Measurements from ENCODE around the gene TSPAN18.

The TSPAN18 gene

DNA sequence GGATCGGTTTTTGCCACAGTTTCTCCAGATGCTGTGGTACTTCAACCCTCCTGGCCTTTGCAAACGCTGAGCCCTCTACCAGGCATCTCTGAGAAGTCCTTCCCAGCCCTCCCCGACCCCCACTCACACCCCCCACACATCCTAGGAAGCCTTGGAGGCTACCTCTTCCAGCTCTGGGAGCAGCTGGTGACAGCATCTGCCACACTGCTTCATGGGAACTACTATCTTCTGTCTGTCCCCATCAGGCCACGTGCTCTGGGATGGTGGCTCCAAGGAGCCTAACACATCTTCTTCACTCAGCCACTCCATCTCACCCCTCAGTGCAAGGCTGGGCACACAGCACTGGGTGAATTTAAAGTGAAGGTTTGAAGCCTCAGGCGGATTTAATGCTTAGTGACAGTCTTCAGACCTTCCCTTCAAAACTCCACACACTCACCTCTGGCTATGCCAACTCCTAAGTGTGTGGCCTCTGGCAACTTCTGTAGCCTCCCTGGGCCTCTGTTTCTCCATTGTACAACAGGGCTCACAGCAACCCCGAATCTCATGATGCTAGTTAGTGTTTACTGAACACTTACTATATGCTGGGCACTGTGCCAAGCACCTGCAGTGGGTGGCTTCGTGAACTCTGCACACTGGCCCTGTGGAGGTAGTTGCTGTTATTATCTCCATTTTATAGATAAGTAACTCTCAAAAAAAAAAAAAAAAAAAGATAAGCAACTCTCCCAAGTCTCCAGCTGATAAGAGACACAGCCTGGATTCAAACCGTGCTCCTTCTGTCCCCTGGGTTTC lies 231.2 kb downstream of the TSPAN18 start:
- DNase-seq (ENCODE audit: low spot score) = no peak
- no peak overlapping the region for H3K4me3 Mint-ChIP-seq
- no peak overlapping the region for H3K27ac Mint-ChIP-seq
- H3K27me3 Mint-ChIP-seq (ENCODE audit: low read depth) = no peaks in the 10 kb centered on the region
- H3K4me1 Mint-ChIP-seq (ENCODE audit: low read depth) = peaks cover 9% of the 10 kb centered on the region
- no peaks in the 10 kb centered on the region for H3K9me3 Mint-ChIP-seq
- H3K36me3 Mint-ChIP-seq (ENCODE audit: low read depth) = no peaks in the 10 kb centered on the region

DNA sequence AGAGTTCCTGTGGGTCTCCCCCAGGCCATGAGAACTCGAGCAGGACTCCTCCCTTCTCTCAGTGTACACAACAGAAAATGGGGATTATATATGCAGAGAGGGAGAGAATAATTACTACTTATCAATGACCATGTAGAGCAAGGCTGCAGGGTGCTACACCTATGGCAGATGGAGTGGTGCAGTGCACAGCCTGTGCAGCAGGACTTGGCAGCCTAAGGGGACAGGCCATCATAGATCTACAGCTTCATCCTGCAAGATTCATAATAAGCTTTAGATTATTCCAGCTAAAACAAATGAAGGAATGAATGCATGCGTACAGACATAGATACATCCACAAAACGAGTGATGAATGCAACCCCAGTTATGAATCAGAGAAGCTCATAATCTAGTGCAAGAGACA lies 232.3 kb downstream of the TSPAN18 start:
- Mint-ChIP-seq H3K4me1 (ENCODE audit: low read depth) (peaks cover 9% of the 10 kb centered on the region), H3K27ac (no peak overlapping the region), H3K9me3 (no peaks in the 10 kb centered on the region), H3K27me3 (ENCODE audit: low read depth) (no peaks in the 10 kb centered on the region), H3K4me3 (no peak overlapping the region), H3K36me3 (ENCODE audit: low read depth) (no peaks in the 10 kb centered on the region)
- no peak for DNase-seq (ENCODE audit: low spot score)

DNA sequence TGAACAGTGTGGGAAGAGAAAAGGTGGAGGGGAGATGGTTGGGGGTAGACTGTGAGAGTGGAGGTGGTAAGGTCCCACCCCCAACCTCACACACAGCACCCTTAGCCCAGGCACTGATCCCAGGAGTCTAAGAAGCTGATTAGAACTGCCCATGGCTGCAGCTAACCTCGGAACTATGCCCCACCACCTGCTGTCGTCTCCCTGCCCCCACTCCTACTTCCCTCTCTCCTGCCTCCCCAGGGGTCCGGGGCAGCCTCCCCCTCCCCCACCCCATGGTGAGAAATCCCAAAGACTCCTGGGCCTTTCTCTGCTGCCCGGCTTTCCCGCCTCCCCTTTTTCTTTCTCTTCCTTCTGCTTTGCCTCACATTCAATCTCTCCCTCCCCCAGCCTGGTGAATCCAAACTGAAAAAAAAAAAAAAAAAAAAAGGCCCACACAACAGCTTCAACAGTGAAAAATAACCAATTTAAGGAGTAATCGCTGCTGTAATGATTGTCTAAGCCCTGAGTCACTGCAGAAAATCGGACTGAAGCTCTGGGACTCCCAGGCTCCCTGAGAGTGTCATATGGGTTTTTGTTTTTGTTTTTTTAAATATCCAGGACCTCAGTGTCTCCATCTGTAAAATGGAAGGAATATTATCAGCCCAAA lies 233.6 kb downstream of the TSPAN18 start:
- Mint-ChIP-seq H3K4me1 (ENCODE audit: low read depth) (peaks cover 3% of the 10 kb centered on the region), H3K27ac (no peak overlapping the region), H3K4me3 (no peak overlapping the region), H3K27me3 (ENCODE audit: low read depth) (no peaks in the 10 kb centered on the region), H3K36me3 (ENCODE audit: low read depth) (no peaks in the 10 kb centered on the region), H3K9me3 (no peaks in the 10 kb centered on the region)
- no peak for DNase-seq (ENCODE audit: low spot score)

DNA sequence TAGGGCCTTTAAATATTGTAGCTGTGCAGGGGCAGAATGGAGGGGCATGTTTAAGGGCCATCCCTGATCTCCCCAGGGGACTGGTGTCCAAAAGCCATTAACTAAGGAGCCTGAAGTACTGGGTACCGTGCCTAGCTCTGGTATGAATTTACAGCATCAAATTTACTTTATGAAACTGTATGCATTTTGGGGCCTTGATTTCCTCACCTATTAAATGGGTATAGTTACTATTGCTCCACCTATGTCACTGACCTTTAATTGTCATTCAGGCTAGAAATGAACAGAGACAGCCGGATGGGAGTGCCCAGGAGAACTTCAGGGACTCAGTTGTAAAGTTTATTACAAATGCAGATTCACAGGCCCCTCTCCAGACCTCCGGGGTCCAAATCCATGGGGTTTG lies 235.7 kb downstream of the TSPAN18 start:
- Mint-ChIP-seq H3K4me3 (no peak overlapping the region), H3K27ac (no peak overlapping the region), H3K9me3 (no peaks in the 10 kb centered on the region), H3K4me1 (ENCODE audit: low read depth) (no peaks in the 10 kb centered on the region), H3K36me3 (ENCODE audit: low read depth) (no peaks in the 10 kb centered on the region), H3K27me3 (ENCODE audit: low read depth) (no peaks in the 10 kb centered on the region)
- DNase-seq (ENCODE audit: low spot score) = no peak

DNA sequence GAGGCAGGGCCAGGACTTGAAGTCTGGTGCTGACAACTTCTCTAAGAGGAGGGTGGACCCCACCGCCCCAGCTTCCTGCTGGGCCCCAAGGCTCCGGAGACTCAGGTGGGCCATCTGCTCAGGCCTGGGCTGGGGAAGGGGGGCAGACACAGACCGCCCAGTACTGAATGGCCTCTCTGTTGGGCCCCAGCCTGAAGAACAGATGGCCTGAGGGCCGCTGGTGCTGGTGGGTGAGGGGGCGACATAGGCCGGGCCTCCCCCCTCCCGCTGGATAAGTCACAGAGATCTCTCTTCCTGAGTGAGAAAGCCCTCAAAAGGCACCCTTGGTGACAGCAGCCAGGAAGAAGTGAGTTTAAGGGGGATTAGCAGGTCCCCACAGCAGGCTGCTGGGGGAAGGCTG lies 236.4 kb downstream of the TSPAN18 start:
- DNase-seq (ENCODE audit: low spot score) = no peak
- no peaks in the 10 kb centered on the region for H3K27me3 Mint-ChIP-seq (ENCODE audit: low read depth)
- no peaks in the 10 kb centered on the region for H3K36me3 Mint-ChIP-seq (ENCODE audit: low read depth)
- no peaks in the 10 kb centered on the region for H3K4me1 Mint-ChIP-seq (ENCODE audit: low read depth)
- no peak overlapping the region for H3K27ac Mint-ChIP-seq
- H3K9me3 Mint-ChIP-seq = no peaks in the 10 kb centered on the region
- no peak overlapping the region for H3K4me3 Mint-ChIP-seq

DNA sequence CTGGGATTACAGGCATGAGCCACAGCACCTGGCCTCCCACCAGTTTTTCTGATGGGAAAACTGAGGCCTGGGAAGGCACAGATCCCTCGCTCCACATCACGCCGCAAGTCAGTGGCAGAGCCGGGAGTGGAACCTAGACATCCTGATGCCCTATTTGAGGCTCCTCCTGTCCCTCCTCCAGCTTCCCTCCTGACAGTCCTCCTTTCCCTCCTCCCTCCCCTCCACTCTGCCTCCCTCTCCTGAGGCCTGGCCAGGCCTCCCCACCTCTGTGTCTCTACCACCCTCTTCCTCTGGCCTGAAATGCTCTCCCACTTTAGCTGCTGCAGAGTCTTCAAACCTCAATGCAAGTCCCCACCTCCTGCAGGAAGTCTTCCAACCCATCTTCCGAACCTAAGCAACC lies 237.2 kb downstream of the TSPAN18 start:
- no peak for DNase-seq (ENCODE audit: low spot score)
- Mint-ChIP-seq H3K4me1 (ENCODE audit: low read depth) (no peaks in the 10 kb centered on the region), H3K27ac (no peak overlapping the region), H3K9me3 (no peaks in the 10 kb centered on the region), H3K4me3 (no peak overlapping the region), H3K36me3 (ENCODE audit: low read depth) (no peaks in the 10 kb centered on the region), H3K27me3 (ENCODE audit: low read depth) (no peaks in the 10 kb centered on the region)

DNA sequence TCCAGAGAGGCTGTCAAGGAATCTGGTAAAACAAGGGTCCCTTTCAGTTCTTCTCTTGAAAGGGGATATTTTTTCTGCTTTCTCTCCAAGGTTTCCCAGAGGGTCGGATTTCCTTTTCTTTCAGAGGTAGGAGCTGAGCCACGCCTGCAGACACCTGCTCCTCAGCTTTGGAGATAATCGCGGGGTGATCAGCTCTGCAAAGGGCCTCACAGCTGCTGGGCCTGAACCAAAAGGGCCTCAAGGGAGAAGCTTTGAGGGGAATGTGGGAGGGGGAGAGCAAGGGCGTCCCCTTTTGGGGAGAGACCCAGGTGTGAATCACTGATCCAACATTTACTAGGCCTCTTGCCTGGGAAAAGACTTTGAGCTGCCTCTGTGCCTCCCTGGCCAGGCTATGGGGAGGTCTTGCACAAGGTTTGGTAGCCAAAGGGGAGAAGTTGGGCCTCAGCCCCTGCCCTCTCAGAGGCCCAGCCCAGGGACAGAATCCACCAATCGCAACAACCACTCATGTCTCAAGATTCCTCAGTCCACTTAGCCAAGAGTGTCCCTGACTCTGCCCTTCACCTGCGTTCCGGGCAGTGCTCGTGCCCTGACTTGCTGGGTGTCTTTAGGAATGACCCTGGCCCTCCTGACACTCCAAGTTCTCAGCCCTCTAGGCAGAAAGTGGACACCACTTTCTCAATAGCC lies 237.9 kb downstream of the TSPAN18 start:
- Mint-ChIP-seq H3K27me3 (ENCODE audit: low read depth) (no peaks in the 10 kb centered on the region), H3K4me1 (ENCODE audit: low read depth) (no peaks in the 10 kb centered on the region), H3K27ac (no peak overlapping the region), H3K36me3 (ENCODE audit: low read depth) (no peaks in the 10 kb centered on the region), H3K9me3 (no peaks in the 10 kb centered on the region), H3K4me3 (no peak overlapping the region)
- DNase-seq (ENCODE audit: low spot score) = no peak

DNA sequence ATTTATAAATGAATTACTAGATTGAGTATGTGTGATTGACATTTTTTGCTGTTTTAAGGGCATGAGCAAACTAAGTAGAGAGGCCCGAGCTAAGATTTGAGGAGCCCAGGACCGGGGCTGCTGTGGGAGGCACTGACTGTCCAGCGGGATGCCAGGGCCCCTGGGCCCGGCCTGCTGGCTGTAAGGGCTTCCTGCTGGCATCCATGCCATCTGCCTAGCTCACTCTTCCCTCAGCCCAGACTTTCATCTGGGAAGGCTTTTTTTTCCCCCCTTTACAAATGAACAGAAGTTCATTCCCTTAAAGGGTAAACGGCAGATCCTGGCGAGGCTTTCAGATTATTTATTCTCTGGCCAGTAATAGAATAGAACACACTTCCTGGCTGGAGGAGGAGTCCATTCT lies 239.9 kb downstream of the TSPAN18 start:
- no peak for DNase-seq (ENCODE audit: low spot score)
- Mint-ChIP-seq H3K27ac (no peak overlapping the region), H3K9me3 (no peaks in the 10 kb centered on the region), H3K27me3 (ENCODE audit: low read depth) (no peaks in the 10 kb centered on the region), H3K4me1 (ENCODE audit: low read depth) (no peaks in the 10 kb centered on the region), H3K36me3 (ENCODE audit: low read depth) (no peaks in the 10 kb centered on the region), H3K4me3 (no peak overlapping the region)

DNA sequence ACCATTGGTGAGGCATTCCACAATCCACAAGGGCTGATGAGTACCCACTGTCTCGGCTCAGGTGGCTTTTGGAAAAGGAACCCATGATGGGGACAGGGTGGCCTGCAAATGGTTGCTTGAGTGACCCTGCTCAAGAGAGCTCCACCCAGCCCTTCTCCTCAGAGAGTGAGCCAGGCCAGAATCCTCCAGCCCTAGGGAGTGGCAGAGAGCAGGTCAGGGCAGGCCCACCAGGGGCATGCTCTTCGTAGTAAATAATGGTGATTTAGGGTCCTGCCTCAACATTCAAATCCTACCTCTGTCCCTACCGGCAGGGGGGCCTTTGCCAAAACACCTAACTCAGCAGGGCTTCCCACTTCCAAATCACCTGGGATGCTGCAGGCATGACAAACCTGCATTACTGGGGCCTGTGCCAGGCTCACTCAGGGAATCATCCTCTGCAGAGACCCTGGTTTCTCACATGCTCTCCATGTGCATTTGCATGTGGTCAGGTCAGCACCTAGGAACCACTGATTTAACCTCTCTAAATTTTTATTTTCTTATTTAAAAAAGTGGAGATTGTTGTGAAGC lies 241.3 kb downstream of the TSPAN18 start:
- no peak for DNase-seq (ENCODE audit: low spot score)
- H3K4me1 Mint-ChIP-seq (ENCODE audit: low read depth) = no peaks in the 10 kb centered on the region
- H3K36me3 Mint-ChIP-seq (ENCODE audit: low read depth) = no peaks in the 10 kb centered on the region
- H3K9me3 Mint-ChIP-seq = no peaks in the 10 kb centered on the region
- H3K27ac Mint-ChIP-seq = no peak overlapping the region
- H3K4me3 Mint-ChIP-seq = no peak overlapping the region
- no peaks in the 10 kb centered on the region for H3K27me3 Mint-ChIP-seq (ENCODE audit: low read depth)

DNA sequence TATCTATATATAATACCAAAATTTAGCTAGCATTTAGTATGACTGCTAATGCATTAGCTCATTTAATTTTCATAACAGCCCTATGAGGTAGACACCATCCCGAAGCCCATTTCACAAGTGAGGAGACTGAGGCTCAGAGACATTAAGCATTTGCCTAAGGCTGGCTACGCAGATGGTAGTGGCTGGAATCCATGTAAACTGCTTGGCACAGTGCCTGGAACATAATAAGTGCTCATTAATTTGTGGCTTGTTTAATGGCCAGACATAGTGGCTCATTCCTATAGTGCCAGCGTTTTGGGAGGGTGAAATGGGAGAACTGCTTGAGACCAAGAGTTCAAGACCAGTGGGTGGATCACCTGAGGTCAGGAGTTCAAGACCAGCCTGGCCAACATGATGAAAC lies 241.7 kb downstream of the TSPAN18 start:
- no peak for DNase-seq (ENCODE audit: low spot score)
- no peaks in the 10 kb centered on the region for H3K27me3 Mint-ChIP-seq (ENCODE audit: low read depth)
- H3K9me3 Mint-ChIP-seq = no peaks in the 10 kb centered on the region
- H3K36me3 Mint-ChIP-seq (ENCODE audit: low read depth) = no peaks in the 10 kb centered on the region
- H3K4me3 Mint-ChIP-seq = no peak overlapping the region
- no peak overlapping the region for H3K27ac Mint-ChIP-seq
- no peaks in the 10 kb centered on the region for H3K4me1 Mint-ChIP-seq (ENCODE audit: low read depth)

DNA sequence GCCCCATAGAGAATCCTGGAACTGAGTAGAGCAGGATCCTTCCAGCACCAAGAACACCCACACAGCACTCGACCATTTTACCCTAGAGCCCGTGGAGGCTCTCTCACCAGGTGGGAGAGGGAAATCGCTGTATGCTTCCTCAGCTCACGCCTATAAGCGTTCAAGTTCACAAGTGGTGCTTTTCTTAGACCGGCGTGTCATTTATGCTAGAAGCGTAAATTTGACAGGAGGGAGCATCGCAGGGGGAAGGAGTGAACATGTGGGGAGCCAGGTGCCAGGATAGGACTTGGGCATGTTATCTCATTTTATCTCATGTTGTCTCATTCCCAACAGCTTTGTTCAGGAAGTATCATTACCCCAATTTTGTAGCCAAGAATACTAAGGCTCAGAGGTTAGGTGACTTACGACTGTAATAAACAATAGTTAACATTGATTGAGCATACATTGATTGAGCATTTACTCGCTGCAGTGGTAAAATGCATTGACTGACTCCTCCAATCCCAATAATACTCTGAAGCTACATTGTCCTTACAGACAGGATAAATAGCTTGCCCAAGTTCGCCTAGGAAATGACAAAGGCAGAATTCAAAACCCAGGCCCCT lies 243.0 kb downstream of the TSPAN18 start:
- no peak for DNase-seq (ENCODE audit: low spot score)
- no peak overlapping the region for H3K27ac Mint-ChIP-seq
- no peaks in the 10 kb centered on the region for H3K36me3 Mint-ChIP-seq (ENCODE audit: low read depth)
- no peaks in the 10 kb centered on the region for H3K4me1 Mint-ChIP-seq (ENCODE audit: low read depth)
- no peaks in the 10 kb centered on the region for H3K27me3 Mint-ChIP-seq (ENCODE audit: low read depth)
- no peak overlapping the region for H3K4me3 Mint-ChIP-seq
- H3K9me3 Mint-ChIP-seq = no peaks in the 10 kb centered on the region

DNA sequence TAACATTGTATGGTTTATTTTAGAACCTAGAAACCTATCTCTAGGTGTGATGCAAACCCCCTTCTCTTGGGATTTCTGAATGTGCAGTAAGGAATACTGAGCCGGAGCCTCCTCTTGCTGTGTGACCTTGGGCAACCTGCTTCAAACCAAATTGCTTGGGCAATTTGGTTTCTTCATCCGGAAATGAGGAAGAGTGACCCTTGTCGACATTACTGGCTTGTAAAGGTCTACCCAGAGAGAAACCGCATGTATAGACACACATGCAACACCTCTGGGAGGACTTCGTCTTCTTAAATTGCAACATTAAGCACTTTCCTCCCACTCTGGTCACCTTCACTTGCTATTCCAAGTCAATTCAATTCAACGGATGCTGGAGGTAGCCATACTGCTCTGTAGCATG lies 243.5 kb downstream of the TSPAN18 start:
- no peaks in the 10 kb centered on the region for H3K9me3 Mint-ChIP-seq
- H3K4me3 Mint-ChIP-seq = no peak overlapping the region
- no peaks in the 10 kb centered on the region for H3K36me3 Mint-ChIP-seq (ENCODE audit: low read depth)
- H3K4me1 Mint-ChIP-seq (ENCODE audit: low read depth) = no peaks in the 10 kb centered on the region
- no peak for DNase-seq (ENCODE audit: low spot score)
- H3K27me3 Mint-ChIP-seq (ENCODE audit: low read depth) = no peaks in the 10 kb centered on the region
- no peak overlapping the region for H3K27ac Mint-ChIP-seq

DNA sequence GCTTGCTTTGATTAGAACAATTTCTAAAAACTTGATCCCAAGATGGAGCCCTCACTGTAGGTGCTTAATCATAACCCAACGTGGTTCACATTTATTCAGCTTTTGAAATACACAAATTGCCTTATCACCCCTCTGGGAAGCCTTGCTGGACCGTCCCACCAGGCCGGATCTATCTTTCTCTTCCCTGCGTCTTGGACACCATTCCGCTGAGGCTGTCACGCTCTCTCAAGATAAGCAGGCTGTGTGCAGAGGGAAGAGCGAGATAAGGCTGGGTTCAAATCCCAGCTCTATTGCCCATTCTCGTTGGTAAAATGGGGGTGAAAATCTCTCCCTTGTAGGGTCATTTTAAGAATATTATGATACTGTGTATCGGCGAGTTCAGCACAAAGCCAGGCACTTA lies 244.4 kb downstream of the TSPAN18 start:
- Mint-ChIP-seq H3K9me3 (no peaks in the 10 kb centered on the region), H3K27me3 (ENCODE audit: low read depth) (no peaks in the 10 kb centered on the region), H3K27ac (no peak overlapping the region), H3K36me3 (ENCODE audit: low read depth) (no peaks in the 10 kb centered on the region), H3K4me3 (no peak overlapping the region), H3K4me1 (ENCODE audit: low read depth) (no peaks in the 10 kb centered on the region)
- DNase-seq (ENCODE audit: low spot score) = no peak

Measured in T-helper 2 cell treated with Interferon-gamma antibody and Interleukin-4, amounts not matched to agents 5 μg/mL and 100 μg/mL, for 36 hours (primary cell).